DMS53 (cell line): ENCODE measurements around the gene KCTD21.

Experiments
- DNase-seq: peaks from one replicate; lab custom pipeline; 2025; lab: John Stamatoyannopoulos, UW

KCTD21 gene

DNA sequence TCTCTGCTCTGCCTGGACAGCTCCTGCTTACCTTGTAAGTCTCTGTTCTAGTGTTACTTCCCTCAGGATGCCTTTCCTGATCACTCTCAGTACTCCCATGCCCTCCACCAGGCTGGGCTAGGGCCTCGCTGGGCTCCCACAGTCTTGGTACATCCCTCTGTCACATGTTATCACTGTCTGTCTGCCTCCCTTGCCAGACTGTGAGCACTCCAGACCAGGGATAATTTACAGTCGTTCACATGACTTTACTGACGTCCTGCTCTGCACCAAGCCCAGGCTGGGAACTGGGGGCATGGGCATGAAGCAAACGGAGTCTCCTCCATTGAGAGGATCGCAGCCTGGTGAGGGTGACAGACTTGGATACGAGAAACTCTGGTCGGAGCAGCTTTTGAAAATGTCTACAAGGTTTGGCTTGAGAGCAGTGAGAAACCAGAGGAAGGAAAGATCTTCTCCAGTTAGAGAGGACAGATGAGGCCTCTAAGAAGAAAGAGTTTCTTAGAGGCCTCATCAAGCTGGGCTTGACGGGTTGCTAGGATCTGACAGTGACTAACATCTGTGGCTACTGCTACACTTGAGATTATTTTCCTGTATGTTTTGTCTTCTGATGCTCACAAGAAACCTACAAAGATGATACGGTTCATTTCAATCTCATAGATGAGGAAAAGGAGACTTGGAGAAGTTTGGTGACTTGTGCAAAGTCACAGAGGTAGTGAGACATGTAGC, 12.8 kb upstream of the KCTD21 start:
- DNase-seq, result no peak

DNA sequence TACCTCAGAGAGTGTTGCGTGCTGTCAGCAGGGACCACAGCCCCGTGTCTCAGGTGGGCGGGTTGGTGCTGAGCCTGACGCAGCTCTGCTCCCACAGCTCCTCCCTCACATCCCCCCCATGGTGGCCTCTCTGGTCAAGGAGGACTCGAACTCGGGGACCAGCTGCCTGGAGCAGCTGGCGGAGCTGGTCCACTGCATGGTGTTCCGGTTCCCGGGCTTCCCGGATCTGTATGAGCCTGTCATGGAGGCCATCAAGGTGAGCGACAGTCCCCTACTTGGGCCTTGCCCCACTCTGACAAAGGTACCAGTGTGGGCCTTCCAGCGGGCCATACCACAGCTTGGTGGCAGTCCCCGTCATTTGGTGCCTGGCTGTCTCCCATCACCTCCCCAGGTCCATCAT, 12.1 kb upstream of the KCTD21 start:
- DNase-seq, result no peak

DNA sequence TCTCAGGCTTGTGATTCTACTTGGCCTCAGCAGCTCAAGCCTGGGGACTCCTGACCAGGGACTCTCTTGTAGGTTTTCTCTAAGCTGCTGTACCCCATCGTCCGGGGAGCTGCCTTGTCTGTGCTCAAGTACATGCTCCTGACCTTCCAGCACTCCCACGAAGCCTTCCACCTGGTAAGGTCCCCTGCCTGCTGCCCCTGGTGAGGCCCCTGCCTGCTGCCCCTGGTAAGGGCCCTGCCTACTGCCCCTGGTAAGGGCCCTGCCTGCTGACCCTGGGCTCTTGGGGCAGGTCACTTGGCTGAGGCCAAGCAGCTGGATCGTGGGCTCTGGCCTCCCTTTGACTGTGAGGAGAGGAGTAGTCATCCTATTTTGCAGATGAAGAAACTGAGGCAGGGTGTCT, 11.6 kb upstream of the KCTD21 start:
- DNase-seq, result no peak

DNA sequence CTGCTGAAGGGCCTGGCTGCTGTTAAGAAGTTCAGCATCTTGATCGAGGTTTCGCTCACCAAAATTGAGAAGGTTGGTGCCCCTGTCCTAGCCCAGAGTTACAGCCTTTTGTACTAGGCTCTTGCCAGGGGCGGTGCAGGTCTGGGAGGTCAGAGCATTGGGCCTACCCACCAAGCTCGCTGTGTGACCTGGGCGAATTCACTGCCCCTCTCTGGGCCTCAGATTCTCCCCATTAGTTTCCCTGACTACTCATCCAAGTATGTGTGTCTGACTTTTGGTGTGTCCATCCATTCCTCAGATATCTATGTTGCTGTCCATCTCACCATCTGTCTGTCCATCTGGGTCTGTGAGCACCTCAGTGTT, 11.2 kb upstream of the KCTD21 start:
- no peak for DNase-seq

DNA sequence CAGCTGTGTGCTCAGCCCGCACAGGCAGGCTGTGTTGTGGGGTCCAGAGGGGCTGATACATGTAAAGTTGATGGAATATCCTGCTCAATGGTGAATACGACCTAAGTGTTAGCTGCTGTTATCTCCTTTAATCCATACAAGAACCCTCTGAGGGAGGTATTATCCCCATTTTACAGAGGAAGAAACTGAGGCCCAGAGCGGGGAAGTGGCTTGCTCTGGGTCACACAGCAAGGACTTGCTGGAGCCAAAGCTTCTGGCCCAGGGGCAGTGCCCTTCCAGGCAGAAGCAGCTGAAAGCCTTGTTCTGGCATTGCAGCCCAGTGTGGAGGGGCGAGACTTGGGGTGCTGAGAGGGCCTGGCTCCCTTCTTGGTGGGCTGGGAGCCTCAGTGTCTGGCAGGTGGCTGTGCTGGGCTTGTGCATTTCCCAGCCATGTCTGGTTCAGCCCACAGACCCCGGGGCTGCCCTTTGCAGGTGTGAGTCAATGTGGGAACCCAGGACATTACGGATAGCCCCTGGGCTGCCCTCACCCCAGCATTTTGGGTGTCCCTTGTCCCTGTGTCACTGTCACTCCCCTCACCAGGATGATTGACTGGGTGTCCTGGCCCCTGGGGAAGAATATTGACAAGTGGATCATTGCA, 10.7 kb upstream of the KCTD21 start:
- no peak for DNase-seq

DNA sequence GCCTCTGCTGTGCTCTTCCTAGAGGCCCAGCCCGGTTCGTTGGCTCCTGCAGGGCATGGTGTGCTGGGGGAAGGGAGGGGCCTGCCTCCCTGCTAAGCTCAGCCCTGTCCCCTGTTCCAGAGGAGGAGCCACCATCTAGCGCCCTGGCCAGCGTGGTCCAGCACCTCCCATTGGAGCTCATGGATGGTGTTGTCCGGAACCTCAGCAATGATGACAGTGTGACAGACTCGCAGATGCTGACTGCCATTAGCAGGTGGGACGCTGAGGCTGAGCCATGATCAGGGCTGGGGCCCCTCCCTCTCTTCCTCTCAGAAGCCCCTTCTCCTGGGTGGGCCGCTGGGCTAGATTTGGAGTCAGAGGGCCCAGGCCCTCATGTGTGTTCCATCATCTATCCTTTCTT, 9.4 kb upstream of the KCTD21 start:
- DNase-seq, result no peak

DNA sequence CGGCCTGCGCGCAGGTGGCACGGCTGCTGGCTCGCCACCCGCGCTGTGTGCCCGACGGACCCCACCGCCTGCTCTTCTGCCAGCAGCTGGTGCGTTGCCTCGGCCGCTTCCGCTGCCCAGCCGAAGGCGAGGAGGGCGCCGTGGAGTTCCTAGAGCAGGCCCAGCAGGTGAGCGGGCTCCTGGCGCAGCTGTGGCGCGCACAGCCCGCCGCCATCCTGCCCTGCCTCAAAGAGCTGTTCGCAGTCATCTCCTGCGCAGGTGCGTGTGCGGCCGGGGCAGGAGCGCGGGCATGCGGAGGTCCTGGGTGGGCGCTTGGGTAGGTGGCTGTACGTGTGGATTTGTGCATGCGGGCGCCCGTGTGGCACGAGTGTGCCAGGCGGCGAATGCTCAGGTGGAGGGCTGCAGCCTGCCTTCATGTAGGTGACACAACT, 8.2 kb upstream of the KCTD21 start:
- DNase-seq, result no peak

DNA sequence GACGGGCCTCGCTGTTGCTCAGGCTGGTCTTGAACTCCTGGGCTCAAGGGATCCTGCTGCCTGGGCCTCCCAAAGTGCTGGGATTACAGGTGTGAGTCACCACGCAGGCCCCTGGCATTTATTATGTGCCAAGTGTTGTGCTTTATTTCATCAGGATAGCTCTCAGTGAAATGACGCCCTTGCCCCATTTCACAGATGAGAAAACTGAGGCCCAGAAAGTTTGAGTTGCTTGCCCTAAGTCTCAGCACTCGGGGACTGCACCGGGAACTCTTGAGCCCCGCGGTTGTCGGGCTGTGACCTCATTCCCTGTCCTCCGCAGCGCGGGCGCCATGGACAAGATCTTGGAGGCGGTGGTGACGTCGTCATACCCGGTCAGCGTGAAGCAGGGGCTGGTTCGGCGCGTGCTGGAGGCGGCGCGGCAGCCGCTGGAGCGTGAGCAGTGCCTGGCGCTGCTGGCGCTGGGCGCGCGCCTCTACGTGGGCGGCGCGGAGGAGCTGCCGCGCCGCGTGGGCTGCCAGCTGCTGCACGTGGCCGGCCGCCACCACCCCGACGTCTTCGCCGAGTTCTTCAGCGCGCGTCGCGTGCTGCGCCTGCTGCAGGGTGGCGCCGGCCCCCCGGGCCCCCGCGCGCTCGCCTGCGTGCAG, 7.6 kb upstream of the KCTD21 start:
- no peak for DNase-seq

DNA sequence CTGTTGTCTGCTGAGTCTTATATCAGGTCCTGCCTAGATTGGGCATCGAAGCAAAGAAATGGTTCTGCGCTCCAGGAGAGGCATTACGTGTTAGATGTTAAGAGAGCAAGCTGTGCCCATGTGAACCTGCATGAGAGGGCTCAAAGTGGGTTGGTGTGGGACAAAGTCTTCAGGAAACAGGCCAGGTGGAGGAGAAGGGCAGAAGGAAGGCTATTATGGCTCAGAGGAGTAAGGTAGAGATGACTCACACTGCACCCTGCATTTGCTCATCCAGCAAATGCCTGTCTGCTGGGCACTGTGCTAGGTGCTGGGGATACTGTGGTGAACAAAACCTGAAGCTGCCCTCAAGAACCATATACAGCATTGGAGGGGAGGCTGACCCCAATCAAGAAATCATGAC, 6.1 kb upstream of the KCTD21 start:
- no peak for DNase-seq

DNA sequence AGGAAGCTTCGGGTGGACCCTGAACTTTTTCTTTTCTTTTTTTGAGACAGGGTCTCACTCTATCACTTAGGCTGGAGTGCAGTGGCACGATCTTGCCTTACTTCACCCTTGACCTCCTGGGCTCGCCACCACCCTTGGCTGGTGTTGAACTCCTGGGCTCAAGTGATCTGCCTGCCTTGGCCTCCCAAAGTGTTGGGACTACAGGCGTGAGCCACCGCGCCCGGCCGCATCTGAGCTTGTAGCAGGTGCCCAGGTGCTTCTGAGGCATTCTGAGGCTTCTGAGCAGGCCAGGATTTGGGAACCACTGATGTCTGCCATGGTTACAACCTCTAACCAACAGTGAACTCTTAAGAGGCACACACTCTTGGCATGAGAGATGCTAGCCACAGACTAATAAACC, 5.4 kb upstream of the KCTD21 start:
- DNase-seq, result no peak

DNA sequence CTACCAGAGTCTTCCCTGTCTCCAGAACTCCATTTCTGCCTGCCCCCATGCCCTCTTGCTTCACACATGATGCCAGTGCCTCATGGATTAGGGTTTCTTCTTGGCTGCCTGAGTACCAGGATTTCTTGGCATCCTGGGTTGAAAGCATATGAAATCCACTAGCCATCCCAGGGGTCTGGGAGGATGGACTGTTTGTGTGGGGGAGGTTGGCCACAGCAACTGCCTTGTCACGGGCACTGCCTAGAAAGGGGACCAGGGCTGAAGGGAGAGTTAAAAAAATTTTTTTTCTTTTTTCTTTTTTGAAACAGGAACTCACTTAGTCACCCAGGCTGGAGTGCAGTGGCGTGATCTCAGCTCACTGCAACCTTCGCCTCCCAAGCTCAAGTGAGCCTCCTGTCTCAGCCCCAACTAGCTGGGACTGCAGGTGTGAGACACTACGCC, 4.5 kb upstream of the KCTD21 start:
- no peak for DNase-seq

DNA sequence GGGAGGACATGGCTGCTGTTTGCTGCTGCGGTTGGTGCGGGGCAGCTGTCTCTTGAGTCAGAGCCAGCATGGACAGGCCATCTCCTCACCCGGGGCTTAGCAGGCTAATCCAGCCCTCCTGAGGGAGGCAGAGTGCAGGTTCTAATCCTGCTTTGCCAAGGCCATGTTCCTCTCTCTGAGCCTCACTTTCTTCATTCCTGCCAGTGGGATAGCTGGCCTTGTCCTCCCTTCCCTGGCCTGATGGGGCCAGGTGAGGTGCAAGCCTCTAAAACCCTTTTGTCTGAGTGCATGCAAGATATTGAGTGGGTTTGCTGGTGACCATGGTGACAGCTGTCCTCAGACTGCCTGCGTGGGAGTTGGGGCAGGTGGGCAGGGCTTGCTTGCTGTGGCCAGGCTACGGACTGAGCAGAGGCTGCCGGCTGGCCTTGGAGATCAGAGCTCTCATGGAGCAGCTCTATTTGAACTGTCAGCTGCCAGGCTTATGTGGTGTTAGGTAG, 3.8 kb upstream of the KCTD21 start:
- DNase-seq, result peak; percentile 39

DNA sequence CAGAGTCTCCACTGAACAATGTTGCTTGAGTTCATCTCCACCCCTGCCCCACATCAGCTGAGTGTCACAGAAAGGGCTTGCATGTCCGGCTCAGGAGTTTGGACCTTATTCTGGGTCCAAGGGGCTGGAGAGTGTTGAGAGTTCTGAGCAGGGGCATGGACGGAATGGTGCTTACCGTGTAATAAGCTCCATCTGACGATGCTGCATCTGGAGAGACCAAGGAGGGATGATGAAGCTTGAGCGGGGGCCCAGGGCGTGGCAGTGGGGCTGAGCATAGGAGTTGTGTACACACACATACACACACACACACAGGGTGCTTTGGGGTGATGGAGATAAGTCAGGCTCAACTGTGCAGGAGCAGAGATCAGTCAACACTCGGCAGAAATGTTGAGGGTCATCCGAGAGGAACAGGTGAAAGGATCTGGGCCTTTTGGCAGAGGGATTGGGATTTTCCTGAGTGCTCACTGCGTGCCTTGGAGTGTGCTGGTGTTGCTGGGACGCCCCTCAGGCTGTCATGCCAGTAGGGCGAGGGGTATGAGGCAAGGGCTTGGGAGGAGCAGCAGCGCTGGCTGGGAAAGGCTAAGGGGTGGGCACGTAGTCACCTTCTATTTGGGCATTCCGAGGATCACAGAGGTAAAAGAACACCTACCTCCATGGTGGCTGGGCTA, 2.6 kb upstream of the KCTD21 start:
- DNase-seq, result no peak

DNA sequence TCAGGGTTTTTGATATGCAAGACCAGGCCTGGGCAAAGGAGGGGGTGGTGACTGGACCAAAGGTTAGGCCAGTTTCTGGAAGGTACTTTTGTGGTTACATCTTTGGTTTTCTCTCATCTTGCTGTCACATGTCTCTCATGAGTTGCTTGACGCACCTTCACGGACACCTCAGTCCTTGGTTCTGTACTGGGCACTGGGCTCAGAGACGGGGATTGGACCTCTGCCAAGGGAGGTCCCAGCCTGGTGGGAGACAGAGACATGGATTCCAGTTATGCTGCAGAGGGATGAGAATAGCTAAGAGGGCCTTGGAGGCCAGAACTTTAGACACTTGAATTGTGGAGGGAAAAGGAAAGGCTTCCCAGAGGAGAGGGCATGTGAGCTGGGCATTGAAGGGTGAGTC, 1.9 kb upstream of the KCTD21 start:
- no peak for DNase-seq

DNA sequence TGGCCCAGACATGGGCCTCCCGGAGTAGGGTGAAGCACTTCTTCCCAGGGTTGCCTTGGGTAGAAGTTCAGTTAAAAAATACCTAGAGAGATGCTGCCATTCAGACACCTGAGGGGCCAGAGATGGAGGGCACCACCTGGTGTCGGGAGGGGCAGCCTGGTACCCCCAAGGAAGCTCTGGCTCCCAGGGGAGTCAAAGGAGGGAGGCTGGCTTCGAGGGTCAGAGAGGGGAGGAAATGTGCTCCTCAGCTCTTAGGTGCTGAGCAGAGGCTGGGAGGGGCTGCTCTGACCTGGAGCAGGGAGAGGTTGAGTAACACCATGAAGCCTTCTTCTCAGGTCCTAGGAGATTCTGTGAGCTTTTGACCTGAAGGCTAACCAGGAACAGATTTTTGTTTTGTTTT, 1.4 kb upstream of the KCTD21 start:
- no peak for DNase-seq

DNA sequence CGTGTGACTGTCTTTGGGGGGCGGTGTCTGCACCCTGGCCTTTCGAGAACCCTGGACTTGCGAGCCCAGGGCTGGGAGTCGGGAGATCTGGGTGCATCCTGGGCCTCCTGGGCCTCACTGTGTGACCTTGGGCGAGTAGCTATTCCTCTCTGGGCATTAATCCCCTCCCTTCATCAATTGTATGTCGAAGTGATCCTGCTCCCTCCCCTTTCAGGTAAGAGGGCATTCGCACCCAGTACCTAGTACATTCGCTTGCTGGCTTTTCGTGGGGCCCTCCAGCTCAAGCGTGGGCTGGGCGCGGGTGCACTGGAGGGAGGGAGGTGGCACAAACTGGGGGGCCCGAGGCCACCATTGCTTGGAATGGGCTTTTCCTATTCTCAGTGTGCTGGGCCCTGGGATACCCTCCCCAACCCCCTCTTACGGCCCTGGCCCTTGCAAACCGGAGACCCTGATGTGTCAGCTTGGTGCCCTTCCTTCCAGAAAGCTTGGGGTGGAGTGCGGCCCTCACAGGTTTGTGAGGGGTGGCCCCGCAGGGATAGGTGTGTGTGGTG, 823 bp upstream of the KCTD21 start:
- peak; percentile 69 for DNase-seq

DNA sequence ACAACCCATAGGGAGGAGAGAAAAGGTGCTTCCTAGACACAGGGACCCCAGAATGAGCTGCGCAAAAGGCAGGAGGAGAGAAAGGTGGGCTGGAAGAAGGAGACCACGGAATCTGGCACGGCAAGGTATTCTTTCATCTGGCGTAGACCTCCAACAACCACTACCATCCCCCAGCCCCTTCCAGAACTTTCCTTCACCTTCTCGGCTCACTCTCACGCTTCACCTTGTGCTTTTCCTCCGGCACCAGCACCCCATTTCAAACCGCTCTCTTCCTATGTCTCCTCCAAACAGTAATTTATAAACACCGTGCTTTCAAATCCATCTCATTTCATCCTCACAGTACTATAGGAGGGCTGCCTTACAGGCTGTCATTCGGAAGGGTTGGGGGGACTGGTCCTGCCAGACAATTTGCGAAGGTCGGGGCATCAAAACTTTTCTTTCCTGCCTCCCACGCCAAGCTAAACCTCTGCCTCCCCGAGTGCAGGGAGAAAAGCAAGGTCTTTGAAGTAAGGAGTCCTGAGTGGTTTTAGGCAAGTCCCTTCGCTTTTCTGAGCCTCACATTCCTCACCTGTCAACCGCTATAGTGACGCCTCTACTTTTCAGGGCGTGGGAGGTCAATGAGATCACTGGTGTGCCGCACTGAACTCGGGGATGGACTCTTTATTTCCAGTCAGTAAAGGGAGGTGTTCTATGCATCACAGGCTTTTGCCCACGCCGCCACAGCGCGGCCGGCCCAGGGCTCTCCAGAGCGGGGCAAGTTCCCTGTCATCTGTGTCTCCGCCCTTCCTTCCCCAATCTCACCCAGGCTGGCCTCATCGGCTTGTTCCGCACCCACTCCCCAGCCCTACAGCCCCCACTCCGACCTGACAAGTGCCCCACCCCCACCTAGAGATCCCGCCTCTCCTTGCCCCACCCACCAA, 800 bp downstream of the KCTD21 start:
- DNase-seq, result no peak

DNA sequence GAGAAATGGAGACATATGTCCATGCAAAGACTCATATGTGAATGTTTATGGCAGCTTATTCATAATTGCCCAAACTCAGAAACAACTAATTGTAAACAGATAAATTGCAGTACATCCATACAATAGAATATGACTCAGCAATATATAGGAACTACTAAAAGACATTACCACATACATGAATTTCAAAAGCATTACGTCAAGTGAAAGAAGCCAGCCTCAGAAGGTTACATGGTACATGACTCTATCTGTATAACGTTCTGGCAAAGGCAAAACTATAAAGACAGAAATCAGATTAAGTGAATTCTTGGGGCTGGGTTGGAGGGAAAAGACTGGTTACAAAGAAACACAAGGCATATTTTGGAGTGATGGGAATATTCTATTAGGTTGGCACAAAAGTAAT, 7.2 kb downstream of the KCTD21 start:
- no peak for DNase-seq

DNA sequence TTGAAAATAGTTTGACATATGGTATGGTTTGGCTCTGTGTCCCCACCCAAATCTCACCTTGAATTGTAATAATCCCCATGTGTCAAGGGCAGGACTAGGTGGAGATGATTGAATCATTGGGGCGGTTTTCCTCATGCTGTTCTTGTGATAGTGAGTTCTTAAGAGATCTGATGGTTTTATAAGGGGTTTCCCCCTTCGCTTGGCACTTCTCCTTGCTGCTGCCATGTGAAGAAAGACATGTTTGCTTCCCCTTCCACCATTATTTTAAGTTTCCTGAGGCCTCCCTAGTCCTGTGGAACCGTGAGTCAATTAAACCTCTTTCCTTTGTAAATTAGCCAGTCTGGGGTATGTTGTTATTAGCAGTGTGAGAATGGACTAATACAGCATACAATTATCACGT, 7.7 kb downstream of the KCTD21 start:
- no peak for DNase-seq

DNA sequence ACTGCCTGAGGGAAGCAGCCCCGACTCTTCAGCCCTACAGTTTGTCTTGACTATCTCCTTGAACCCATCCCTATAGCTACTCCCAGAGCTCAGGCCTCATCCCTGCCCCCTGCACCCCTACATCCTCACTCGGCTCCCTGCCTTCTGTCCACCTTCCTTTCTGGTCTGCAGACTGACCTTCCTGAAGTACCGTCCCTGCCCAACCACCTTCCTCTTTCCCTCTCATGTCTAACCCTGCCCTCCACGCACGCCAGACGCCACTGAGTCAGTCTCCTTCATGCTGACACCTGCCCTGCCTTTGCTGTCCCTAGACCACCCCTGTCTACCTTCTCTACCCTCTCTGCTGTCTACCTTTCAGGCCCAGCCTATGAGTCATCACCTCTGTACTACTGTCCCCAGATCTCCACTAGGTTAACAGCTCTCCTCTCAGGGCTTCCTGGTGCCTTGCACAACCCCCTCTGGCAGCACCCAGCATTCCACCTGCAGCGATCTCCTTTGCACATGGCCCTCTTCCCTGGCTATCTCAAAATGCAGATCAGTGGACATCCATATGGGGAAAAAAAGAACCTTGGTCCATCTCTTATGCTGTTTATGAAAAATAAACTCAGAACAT, 8.9 kb downstream of the KCTD21 start:
- peak; percentile 81 for DNase-seq

DNA sequence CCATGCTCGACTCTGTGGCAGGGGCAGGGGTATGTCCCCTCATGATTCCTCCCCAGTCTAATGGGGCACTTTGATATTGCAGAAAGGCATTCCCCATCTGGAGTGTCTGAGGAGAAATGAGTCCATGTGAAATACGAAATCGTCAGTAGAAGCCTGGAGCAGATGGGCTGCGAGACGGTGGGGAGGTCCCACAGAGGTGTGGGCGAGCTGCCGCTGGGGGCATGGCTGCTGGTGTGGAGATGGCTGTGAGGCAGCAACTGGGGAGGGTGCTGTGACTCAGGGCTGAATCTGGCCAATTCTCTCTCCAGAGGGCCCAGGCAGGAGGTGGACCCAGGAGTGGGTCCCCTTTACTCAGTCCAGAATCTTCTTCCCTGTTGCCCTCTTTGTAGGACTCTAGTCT, 11.2 kb downstream of the KCTD21 start:
- no peak for DNase-seq
